Mucosa of gallbladder (tissue), 1 donor: ENCODE data around the gene ANAPC2. TPM values are rescaled to one million over a fixed set of nuclear protein-coding genes. Genes with fewer than 3 reads are reported as not detected.
A peak's percentile ranks its signal among the peaks of the same experiment; 100 is the strongest.
"Not testable (repeated sequence)": the region's sequence is repeated elsewhere in the genome, so short reads cannot be mapped to it uniquely, and the experiment has no call there.

Experiments used
- DNase-seq: peaks from one replicate; pipeline ENCODE4 v3.0.0-alpha.2; 2020; ENCODE audit warnings: low spot score
- total RNA-seq: library from RNA; stranded (reverse); gene quantifications from one replicate; pipeline ENCODE4 v1.2.1, GENCODE V29; 2021
- donor health status: DM: no; HTN: no; CAD: no.

ANAPC2 gene
- total RNA-seq, 1 donor from 2014 or later, result 64.6 TPM

- DNase-seq, result no peak
Measured at GRCh38 chr9:137147091-137147792, 41.1 kb downstream of the ANAPC2 start.

GRCh38 chr9:137146527-137146918 is 41.8 kb downstream of the ANAPC2 start:
- no peak for DNase-seq

- no peak for DNase-seq
Measured at GRCh38 chr9:137145731-137146526, 42.4 kb downstream of the ANAPC2 start.

- DNase-seq, result no peak
Measured at GRCh38 chr9:137143459-137143858, 44.9 kb downstream of the ANAPC2 start.

GRCh38 chr9:137141976-137142936 is 46.1 kb downstream of the ANAPC2 start:
- DNase-seq, result no peak

- DNase-seq, result no peak
Measured at GRCh38 chr9:137141050-137141810, 47.1 kb downstream of the ANAPC2 start.

- DNase-seq, result no peak
Measured at GRCh38 chr9:137140151-137141012, 48.0 kb downstream of the ANAPC2 start.

- DNase-seq, result no peak
Measured at GRCh38 chr9:137139468-137140150, 48.8 kb downstream of the ANAPC2 start.

- DNase-seq, result no peak
Measured at GRCh38 chr9:137138722-137139467, 49.5 kb downstream of the ANAPC2 start, which contains the start of gene GRIN1. Gene GRIN1 (plus strand): TSS chr9:137139154. CDS start chr9:137139487, 333 bp downstream.

GRCh38 chr9:137138058-137138721 is 50.2 kb downstream of the ANAPC2 start:
- no peak for DNase-seq

- no peak for DNase-seq
Measured at GRCh38 chr9:137136881-137137607, 51.3 kb downstream of the ANAPC2 start.

GRCh38 chr9:137136261-137136880 is 52.0 kb downstream of the ANAPC2 start:
- no peak for DNase-seq

- DNase-seq, result not testable (repeated sequence)
Measured at GRCh38 chr9:137135154-137135553, 53.2 kb downstream of the ANAPC2 start.

- DNase-seq, result no peak
Measured at GRCh38 chr9:137134191-137134590, 54.2 kb downstream of the ANAPC2 start.

- DNase-seq, result no peak
Measured at GRCh38 chr9:137130176-137130755, 58.1 kb downstream of the ANAPC2 start.

GRCh38 chr9:137129456-137130175 is 58.7 kb downstream of the ANAPC2 start:
- DNase-seq, result peak; percentile 91
